Trophoblast cell (in vitro differentiated cells and primary cell): Measurements from ENCODE around the gene ARSG.
"Not testable (repeated sequence)": the region's sequence is repeated elsewhere in the genome, so short reads cannot be mapped to it uniquely, and the experiment has no call there.

Experiments used
- DNase-seq, 2 donors: peaks; one replicate each; pipeline ENCODE4 v3.0.0-alpha.2; 2016
- H2AFZ ChIP-seq: 2 replicates; pipeline ENCODE4 v1.6.1; 2013; ENCODE audit warnings: low read length, moderate library complexity, mild to moderate bottlenecking; ENCODE audit not compliant: insufficient read depth, poor library complexity
- H2AK5ac ChIP-seq: 2 replicates; pipeline ENCODE4 v1.6.1; 2013; ENCODE audit warnings: mild to moderate bottlenecking, low read length
- H2BK120ac ChIP-seq: 2 replicates; pipeline ENCODE4 v1.6.1; 2013; ENCODE audit warnings: low read length, mild to moderate bottlenecking, moderate library complexity; ENCODE audit not compliant: insufficient read depth, poor library complexity
- H2BK12ac ChIP-seq: 2 replicates; pipeline ENCODE4 v1.6.1; 2013; ENCODE audit warnings: mild to moderate bottlenecking, low read length, moderate library complexity
- H2BK5ac ChIP-seq: 2 replicates; pipeline ENCODE4 v1.6.1; 2013; ENCODE audit warnings: low read length, low read depth, moderate library complexity, mild to moderate bottlenecking; ENCODE audit not compliant: poor library complexity
- H3K14ac ChIP-seq: 2 replicates; pipeline ENCODE4 v1.6.1; 2013; ENCODE audit warnings: mild to moderate bottlenecking, low read length
- H3K18ac ChIP-seq: 2 replicates; pipeline ENCODE4 v1.6.1; 2013; ENCODE audit warnings: mild to moderate bottlenecking, low read length
- H3K23ac ChIP-seq: 2 replicates; pipeline ENCODE4 v1.6.1; 2013; ENCODE audit warnings: low read length
- H3K27ac ChIP-seq: 2 replicates; pipeline ENCODE4 v1.5.1; 2013; ENCODE audit warnings: low read depth, mild to moderate bottlenecking, inconsistent platforms, low read length, moderate library complexity
- H3K27me3 ChIP-seq: 2 replicates; pipeline ENCODE4 v1.6.1; 2013; ENCODE audit warnings: inconsistent platforms, mild to moderate bottlenecking, low read length, moderate library complexity; ENCODE audit not compliant: insufficient read depth
- H3K36me3 ChIP-seq, 2 experiments: 1 replicate in 1 of 2; 2 replicates in 1 of 2; pipeline ENCODE4 v1.6.1; 2013; ENCODE audit warnings: low read length in 2 of 2, mild to moderate bottlenecking in 2 of 2, moderate library complexity in 1 of 2; ENCODE audit not compliant: insufficient read depth in 2 of 2, control insufficient read depth in 1 of 2
- H3K4ac ChIP-seq: 2 replicates; pipeline ENCODE4 v1.6.1; 2013; ENCODE audit warnings: low read depth, mild to moderate bottlenecking, low read length, moderate library complexity
- H3K4me1 ChIP-seq, 2 experiments: 1 replicate in 1 of 2; 2 replicates in 1 of 2; pipeline ENCODE4 v1.6.1; 2013; ENCODE audit warnings: low read length in 2 of 2, mild to moderate bottlenecking in 2 of 2, moderate library complexity in 1 of 2; ENCODE audit not compliant: insufficient read depth in 2 of 2, control insufficient read depth in 1 of 2
- H3K4me2 ChIP-seq: 2 replicates; pipeline ENCODE4 v1.6.1; 2013; ENCODE audit warnings: inconsistent platforms, mild to moderate bottlenecking, low read length, moderate library complexity
- H3K4me3 ChIP-seq: 2 replicates; pipeline ENCODE4 v1.5.1; 2013; ENCODE audit warnings: mild to moderate bottlenecking, low read depth, low read length, inconsistent platforms
- H3K79me1 ChIP-seq: one replicate; pipeline ENCODE4 v1.6.1; 2013; ENCODE audit warnings: low read length
- H3K79me2 ChIP-seq: 2 replicates; pipeline ENCODE4 v1.6.1; 2013; ENCODE audit warnings: low read length, mild to moderate bottlenecking; ENCODE audit not compliant: control insufficient read depth, insufficient read depth, poor library complexity
- H3K9ac ChIP-seq: 2 replicates; pipeline ENCODE4 v1.6.1; 2013; ENCODE audit warnings: mild to moderate bottlenecking, low read length
- H3K9me3 ChIP-seq: 2 replicates; pipeline ENCODE4 v1.6.1; 2013; ENCODE audit warnings: low read depth, mild to moderate bottlenecking, control low read depth, inconsistent platforms, low read length; ENCODE audit not compliant: insufficient read depth
- H4K12ac ChIP-seq: 2 replicates; pipeline ENCODE4 v1.6.1; 2013; ENCODE audit warnings: low read depth, mild to moderate bottlenecking, low read length, moderate library complexity
- H4K8ac ChIP-seq: 2 replicates; pipeline ENCODE4 v1.6.1; 2013; ENCODE audit warnings: low read depth, mild to moderate bottlenecking, low read length, moderate library complexity
- H4K91ac ChIP-seq: one replicate; pipeline ENCODE4 v1.6.1; 2013; ENCODE audit warnings: low read depth, mild to moderate bottlenecking, low read length, moderate library complexity
- WGBS: extraction: QIAGEN DNeasy Blood & Tissue Kit; methylation state at CpG from one replicate; pipeline ENCODE4 v1.1.7; 2013; ENCODE audit warnings: missing lambda C conversion rate; ENCODE audit not compliant: insufficient read length, insufficient coverage; ENCODE audit errors: extremely low coverage; 5-methylcytosine and 5-hydroxymethylcytosine counted together

Gene ARSG

GRCh38 chr17:68255151-68255550 is 36.1 kb upstream of the ARSG start:
- Histone ChIP-seq H2AK5ac (no peak overlapping the region), H3K18ac (no peak overlapping the region), H4K8ac (no peak overlapping the region), H3K4me1 (no peaks in the 10 kb centered on the region), H3K4me2 (no peak overlapping the region), H2BK120ac (no peak overlapping the region), H3K79me1 (no peaks in the 10 kb centered on the region), H3K23ac (no peak overlapping the region), H3K14ac (no peak overlapping the region), H3K4ac (no peak overlapping the region), H3K27me3 (no peaks in the 10 kb centered on the region), H3K79me2 (no peaks in the 10 kb centered on the region), H3K36me3 (peaks cover 6 to 13% of the 10 kb centered on the region in 2 experiments), H3K27ac (no peak overlapping the region), H2BK5ac (no peak overlapping the region), H2AFZ (no peak overlapping the region), H4K12ac (no peak overlapping the region), H2BK12ac (no peak overlapping the region), H3K9me3 (no peaks in the 10 kb centered on the region), H4K91ac (no peak overlapping the region), H3K9ac (no peak overlapping the region), H3K4me3 (no peak overlapping the region)
- no CpG with 5 or more reads among the region's 4 CpGs for WGBS
- DNase-seq = no peak

DNA sequence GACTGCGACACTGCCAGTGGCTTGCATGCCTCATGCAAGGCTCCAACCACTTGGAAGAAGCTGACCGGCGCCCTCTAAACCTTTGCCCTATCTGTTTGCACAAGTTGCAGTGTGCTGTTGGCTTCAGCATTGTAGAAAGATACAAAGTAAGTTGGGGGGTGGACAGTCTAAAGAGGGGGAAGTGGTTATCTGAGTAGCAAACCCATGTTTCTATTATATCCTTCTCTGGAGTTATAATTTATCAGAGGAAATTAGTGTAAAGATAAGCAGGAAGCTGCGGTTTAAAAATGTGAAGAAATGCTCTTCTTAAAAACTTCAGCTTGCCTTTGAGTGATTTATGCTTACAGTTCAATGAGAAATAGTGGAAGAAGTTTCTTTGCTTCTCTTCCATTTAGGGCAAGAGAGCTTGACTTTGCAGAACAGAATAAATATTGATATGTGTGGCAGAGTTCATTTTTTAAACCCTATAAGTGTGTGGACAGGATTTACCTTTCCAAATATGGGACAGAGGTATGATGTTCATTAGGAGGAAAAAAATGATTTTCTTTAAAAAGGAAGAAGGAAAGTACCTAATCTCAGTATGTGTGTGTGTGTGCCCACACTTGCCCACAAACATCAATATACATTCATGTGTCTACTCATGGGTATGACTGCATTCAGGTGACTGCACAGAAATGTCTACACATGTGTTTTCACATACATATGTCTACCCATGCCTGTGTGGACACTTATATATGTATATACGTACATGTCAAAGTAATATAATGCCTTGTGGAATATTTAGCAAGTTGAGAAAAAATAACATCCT is 35.4 kb upstream of the ARSG start:
- Histone ChIP-seq H3K4me2 (no peak overlapping the region), H4K91ac (no peak overlapping the region), H2BK5ac (no peak overlapping the region), H3K9ac (no peak overlapping the region), H3K14ac (no peak overlapping the region), H3K4ac (no peak overlapping the region), H4K12ac (no peak overlapping the region), H3K9me3 (no peaks in the 10 kb centered on the region), H3K4me1 (no peaks in the 10 kb centered on the region), H3K23ac (no peak overlapping the region), H3K36me3 (peaks cover 6 to 10% of the 10 kb centered on the region in 2 experiments), H3K27me3 (no peaks in the 10 kb centered on the region), H3K79me1 (no peaks in the 10 kb centered on the region), H3K18ac (no peak overlapping the region), H3K27ac (no peak overlapping the region), H3K4me3 (no peak overlapping the region), H2BK120ac (no peak overlapping the region), H2AK5ac (no peak overlapping the region), H2BK12ac (no peak overlapping the region), H4K8ac (no peak overlapping the region), H3K79me2 (no peaks in the 10 kb centered on the region), H2AFZ (no peak overlapping the region)
- WGBS = no CpG with 5 or more reads among the region's 5 CpGs
- DNase-seq = no peak

- H3K14ac ChIP-seq, H2BK5ac ChIP-seq, H2AFZ ChIP-seq, H3K18ac ChIP-seq, H3K4me1 ChIP-seq, H3K4ac ChIP-seq, H4K8ac ChIP-seq, H2BK120ac ChIP-seq, H3K27me3 ChIP-seq, DNase-seq, H3K79me1 ChIP-seq, H2BK12ac ChIP-seq, H3K79me2 ChIP-seq, H3K4me3 ChIP-seq, H3K9ac ChIP-seq, H3K4me2 ChIP-seq, H3K27ac ChIP-seq, H4K91ac ChIP-seq, H3K23ac ChIP-seq, H4K12ac ChIP-seq, H2AK5ac ChIP-seq, H3K9me3 ChIP-seq: not testable (repeated sequence)
- no CpG with 5 or more reads among the region's 5 CpGs for WGBS
- H3K36me3 ChIP-seq = peaks cover 4 to 10% of the 10 kb centered on the region in 2 experiments
Measured at GRCh38 chr17:68256701-68257100, 34.6 kb upstream of the ARSG start.

GRCh38 chr17:68257934-68258333 is 33.4 kb upstream of the ARSG start:
- Histone ChIP-seq H3K9me3 (no peaks in the 10 kb centered on the region), H3K27me3 (no peaks in the 10 kb centered on the region), H3K4me3 (no peak overlapping the region), H2BK120ac (no peak overlapping the region), H4K91ac (no peak overlapping the region), H2AK5ac (no peak overlapping the region), H2BK5ac (no peak overlapping the region), H2BK12ac (no peak overlapping the region), H3K23ac (no peak overlapping the region), H3K14ac (no peak overlapping the region), H2AFZ (no peak overlapping the region), H3K79me2 (no peaks in the 10 kb centered on the region), H3K4me1 (no peaks in the 10 kb centered on the region), H4K8ac (no peak overlapping the region), H3K18ac (no peak overlapping the region), H4K12ac (no peak overlapping the region), H3K36me3 (peaks cover 4 to 10% of the 10 kb centered on the region in 2 experiments), H3K4ac (no peak overlapping the region), H3K4me2 (no peak overlapping the region), H3K79me1 (no peaks in the 10 kb centered on the region), H3K27ac (no peak overlapping the region), H3K9ac (no peak overlapping the region)
- no peak for DNase-seq
